Gastroesophageal sphincter (tissue), 3 donors: ENCODE data around the gene IGFL2.

Experiments
- EP300 ChIP-seq: sonication (generic); formaldehyde crosslinking; IDR thresholded peaks from one replicate; pipeline ENCODE4 v1.6.1; 2017; ENCODE audit warnings: antibody characterized with exemption, mild to moderate bottlenecking
- TF ChIP-seq, protein P1 (sequence below), 4 experiments: fragments of 200-600 bp in 2 of 4; fragments of 450-650 bp in 2 of 4; sonication (generic) in 1 of 4; IDR thresholded peaks; one replicate each; pipeline ENCODE4 v1.5.1; 2017 to 2019; ENCODE audit warnings: antibody characterized with exemption in 4 of 4, mild to moderate bottlenecking in 2 of 4, moderate library complexity in 2 of 4

DNA sequence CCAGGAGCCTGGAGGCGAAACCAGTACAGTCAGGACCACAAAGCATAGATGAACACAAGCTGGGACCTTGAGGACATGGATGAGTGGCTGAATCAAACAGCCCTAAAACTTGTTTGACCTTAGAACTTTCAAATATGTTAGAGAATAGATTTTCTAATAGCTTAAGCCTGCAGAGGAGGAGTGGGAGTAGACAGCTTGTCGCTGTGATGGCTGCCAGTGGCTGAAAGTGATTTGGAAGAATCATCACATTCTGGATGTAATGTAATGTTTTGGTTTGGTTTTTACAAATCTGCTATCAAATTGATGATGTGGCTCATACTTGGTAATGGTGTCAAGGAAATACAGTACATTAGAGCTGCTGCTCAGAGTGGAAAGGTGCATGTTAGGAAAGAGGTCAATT lies 35.5 kb upstream of the IGFL2 start:
- no peak for TF ChIP-seq EP300
- TF ChIP-seq, protein P1, sequence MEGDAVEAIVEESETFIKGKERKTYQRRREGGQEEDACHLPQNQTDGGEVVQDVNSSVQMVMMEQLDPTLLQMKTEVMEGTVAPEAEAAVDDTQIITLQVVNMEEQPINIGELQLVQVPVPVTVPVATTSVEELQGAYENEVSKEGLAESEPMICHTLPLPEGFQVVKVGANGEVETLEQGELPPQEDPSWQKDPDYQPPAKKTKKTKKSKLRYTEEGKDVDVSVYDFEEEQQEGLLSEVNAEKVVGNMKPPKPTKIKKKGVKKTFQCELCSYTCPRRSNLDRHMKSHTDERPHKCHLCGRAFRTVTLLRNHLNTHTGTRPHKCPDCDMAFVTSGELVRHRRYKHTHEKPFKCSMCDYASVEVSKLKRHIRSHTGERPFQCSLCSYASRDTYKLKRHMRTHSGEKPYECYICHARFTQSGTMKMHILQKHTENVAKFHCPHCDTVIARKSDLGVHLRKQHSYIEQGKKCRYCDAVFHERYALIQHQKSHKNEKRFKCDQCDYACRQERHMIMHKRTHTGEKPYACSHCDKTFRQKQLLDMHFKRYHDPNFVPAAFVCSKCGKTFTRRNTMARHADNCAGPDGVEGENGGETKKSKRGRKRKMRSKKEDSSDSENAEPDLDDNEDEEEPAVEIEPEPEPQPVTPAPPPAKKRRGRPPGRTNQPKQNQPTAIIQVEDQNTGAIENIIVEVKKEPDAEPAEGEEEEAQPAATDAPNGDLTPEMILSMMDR (IDR thresholded peaks at IDR 0.05): no peak
